Nephron (organoid): ENCODE data around the gene DPH3.
"Not testable (repeated sequence)": the region's sequence is repeated elsewhere in the genome, so short reads cannot be mapped to it uniquely, and the experiment has no call there.

ENCODE experiments used
- H3K27ac Mint-ChIP-seq, 3 experiments: 2 replicates each; pipeline ENCODE4 v1.8.0; 2020; ENCODE audit warnings: mixed read lengths in 3 of 3, mild to moderate bottlenecking in 2 of 3, moderate library complexity in 1 of 3
- H3K27me3 Mint-ChIP-seq: 2 replicates; pipeline ENCODE4 v1.8.0; 2021; ENCODE audit warnings: low read depth, mild to moderate bottlenecking, moderate library complexity, mixed read lengths
- H3K36me3 Mint-ChIP-seq: 2 replicates; pipeline ENCODE4 v1.8.0; 2020; ENCODE audit warnings: low read depth, mixed read lengths
- H3K4me1 Mint-ChIP-seq: 2 replicates; pipeline ENCODE4 v1.8.0; 2020; ENCODE audit warnings: mixed read lengths
- H3K4me3 Mint-ChIP-seq, 3 experiments: 2 replicates each; pipeline ENCODE4 v1.8.0; 2020; ENCODE audit warnings: mild to moderate bottlenecking in 3 of 3, mixed read lengths in 3 of 3, moderate library complexity in 2 of 3
- H3K9me3 Mint-ChIP-seq: 2 replicates; pipeline ENCODE4 v1.8.0; 2020; ENCODE audit warnings: mixed read lengths
- TF ChIP-seq, protein P1 (sequence below), 3 experiments: fragments of 200-600 bp; sonication (generic); IDR thresholded peaks; one replicate each; pipeline ENCODE4 v1.5.0; 2021; ENCODE audit warnings: antibody characterized with exemption in 3 of 3; ENCODE audit not compliant: unreplicated experiment in 3 of 3

Gene DPH3

DNA sequence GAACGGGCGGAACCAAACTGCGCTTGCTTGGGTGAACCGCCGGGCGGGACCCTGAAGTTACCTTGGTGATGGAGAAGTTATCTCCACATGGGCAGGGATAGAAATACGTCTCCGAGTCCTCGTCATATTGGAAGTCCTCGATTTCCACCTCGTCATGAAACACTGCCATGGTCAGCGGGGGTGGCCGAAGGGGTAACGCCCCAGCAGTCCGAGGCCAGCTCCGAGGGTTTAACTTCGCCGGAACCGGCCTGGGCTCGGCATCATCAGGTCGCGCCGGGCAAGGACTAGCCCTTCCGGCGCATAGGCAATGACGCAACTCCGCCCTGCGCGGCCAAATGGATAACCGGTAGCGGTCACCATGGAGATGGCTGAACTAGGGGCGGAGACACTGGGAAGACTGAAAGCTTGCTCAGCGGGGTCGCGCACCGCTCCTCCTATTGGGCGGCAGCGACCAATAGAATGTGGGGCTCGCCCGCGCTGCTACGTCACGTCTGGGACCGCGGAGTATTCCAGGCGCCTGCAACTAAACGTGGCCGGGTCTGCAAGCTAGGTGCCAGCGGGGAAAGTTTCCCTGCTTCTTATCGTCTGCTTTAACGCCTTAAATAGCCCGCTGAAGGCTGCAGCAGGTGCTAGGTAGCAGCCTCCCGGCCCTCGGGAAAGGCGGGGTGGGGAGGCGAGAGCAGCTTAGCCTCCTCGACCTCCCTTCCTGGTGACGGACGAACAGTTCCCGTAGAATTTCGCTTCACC lies at the start of gene DPH3, which contains the start of gene OXNAD1:
Gene DPH3 (minus strand): TSS at position 236 of the 747 bp plus-strand sequence. CDS start 67 bp downstream, at position 169.
Gene OXNAD1 (plus strand): TSS at position 505 of the 747 bp plus-strand sequence. CDS start 5,741 bp downstream, outside the sequence.
- H3K27ac Mint-ChIP-seq: peak within 1 kb of the TSS; percentile 84 to 89 (median 87)
- peak within 1 kb of the TSS; percentile 97 to 99 (median 98) for H3K4me3 Mint-ChIP-seq
- peaks cover 23% of the 10 kb centered on the region for H3K4me1 Mint-ChIP-seq
- no peaks in the 10 kb centered on the region for H3K9me3 Mint-ChIP-seq
- peaks cover 2% of the 10 kb centered on the region for H3K36me3 Mint-ChIP-seq
- H3K27me3 Mint-ChIP-seq: no peaks in the 10 kb centered on the region
- TF ChIP-seq, protein P1, sequence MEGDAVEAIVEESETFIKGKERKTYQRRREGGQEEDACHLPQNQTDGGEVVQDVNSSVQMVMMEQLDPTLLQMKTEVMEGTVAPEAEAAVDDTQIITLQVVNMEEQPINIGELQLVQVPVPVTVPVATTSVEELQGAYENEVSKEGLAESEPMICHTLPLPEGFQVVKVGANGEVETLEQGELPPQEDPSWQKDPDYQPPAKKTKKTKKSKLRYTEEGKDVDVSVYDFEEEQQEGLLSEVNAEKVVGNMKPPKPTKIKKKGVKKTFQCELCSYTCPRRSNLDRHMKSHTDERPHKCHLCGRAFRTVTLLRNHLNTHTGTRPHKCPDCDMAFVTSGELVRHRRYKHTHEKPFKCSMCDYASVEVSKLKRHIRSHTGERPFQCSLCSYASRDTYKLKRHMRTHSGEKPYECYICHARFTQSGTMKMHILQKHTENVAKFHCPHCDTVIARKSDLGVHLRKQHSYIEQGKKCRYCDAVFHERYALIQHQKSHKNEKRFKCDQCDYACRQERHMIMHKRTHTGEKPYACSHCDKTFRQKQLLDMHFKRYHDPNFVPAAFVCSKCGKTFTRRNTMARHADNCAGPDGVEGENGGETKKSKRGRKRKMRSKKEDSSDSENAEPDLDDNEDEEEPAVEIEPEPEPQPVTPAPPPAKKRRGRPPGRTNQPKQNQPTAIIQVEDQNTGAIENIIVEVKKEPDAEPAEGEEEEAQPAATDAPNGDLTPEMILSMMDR (IDR thresholded peaks at IDR 0.05; ENCODE audit: unreplicated experiment in 3 of 3): no peak

DNA sequence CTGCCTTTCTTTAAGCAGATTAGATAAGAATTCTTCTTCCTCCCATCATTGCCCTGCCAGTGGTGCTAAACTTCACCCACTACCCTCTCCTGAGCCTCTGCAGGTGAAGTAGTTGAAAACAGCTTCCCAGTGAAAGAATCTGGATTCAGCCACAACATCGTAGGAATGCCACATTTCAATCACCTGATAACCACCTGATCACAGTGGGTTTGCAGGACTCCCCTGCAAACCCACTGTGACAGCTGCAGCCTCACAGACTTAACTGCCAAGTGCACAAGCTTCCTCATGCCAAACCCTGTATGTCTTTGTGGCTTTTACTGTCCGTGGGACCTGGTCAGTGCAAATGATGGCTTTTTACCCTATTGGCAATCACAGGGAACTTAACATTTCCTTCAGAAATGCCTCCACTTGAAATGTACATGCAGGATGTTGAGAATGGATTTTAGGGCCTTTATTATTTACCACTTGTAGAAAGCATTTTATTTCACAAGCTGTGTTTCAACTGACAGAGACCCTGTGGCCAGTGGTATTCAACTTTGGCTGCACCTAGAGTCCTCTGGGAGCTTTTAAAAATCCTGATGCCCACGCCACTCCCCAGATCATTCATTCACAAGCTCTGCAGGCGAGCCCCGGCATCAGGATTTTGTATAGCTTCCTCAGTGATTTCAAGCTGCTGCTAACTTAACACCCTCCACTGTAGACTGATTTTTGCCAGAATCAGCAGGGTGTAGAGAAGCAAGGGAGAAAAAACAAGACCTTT lies 49.3 kb upstream of the DPH3 start:
- Mint-ChIP-seq H3K27me3 (no peaks in the 10 kb centered on the region), H3K27ac (no peak overlapping the region), H3K4me1 (peaks cover 8% of the 10 kb centered on the region), H3K9me3 (no peaks in the 10 kb centered on the region), H3K4me3 (no peak overlapping the region), H3K36me3 (peaks cover 39% of the 10 kb centered on the region)
- TF ChIP-seq, protein P1 (IDR thresholded peaks at IDR 0.05; ENCODE audit: unreplicated experiment in 3 of 3): no peak

DNA sequence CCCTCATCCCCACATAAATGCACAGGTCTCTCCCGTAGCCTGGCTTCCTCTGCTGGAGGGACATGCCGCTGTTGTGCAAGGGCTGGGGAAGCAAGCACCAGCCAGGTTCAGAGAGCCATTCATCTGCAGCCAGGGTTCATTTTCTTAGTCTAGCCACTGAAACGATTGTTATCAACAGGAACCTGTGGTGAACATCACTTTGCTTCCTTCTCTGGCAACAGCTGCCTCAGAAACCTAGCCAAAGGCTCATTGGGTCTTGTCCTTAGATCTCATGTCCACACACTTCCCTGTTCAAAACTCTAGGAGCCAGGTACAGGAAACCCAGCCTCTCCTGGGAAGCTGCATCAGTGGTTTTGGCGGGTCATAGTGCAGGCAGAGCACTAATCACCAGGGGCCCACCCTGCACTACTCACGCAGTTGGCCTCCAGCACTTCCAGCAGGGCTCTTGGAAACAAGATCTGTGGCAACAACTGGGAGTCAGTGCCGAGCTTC lies 47.3 kb upstream of the DPH3 start:
- TF ChIP-seq, protein P1 (IDR thresholded peaks at IDR 0.05; ENCODE audit: unreplicated experiment in 3 of 3): no peak
- H3K27me3 Mint-ChIP-seq: no peaks in the 10 kb centered on the region
- no peaks in the 10 kb centered on the region for H3K9me3 Mint-ChIP-seq
- H3K27ac Mint-ChIP-seq: no peak overlapping the region
- peaks cover 8% of the 10 kb centered on the region for H3K4me1 Mint-ChIP-seq
- peaks cover 53% of the 10 kb centered on the region for H3K36me3 Mint-ChIP-seq
- H3K4me3 Mint-ChIP-seq: no peak overlapping the region

DNA sequence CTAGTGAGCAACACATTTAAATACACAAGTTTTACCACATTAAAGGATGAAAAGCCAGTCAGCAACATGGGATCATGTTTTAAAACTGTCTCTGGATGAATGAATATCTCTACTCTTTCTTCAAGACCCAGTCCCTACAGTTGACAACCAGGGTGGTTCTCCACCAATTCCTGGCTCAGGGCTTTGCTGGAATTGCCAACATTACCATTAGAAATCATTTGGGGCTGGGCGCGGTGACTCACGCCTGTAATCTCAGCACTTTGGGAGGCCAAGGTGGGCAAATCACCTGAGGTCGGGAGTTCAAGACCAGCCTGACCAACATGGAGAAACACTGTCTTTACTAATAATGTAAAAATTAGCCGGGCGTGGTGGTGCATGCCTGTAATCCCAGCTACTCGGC lies 45.7 kb upstream of the DPH3 start:
- H3K27me3 Mint-ChIP-seq, H3K4me3 Mint-ChIP-seq, H3K4me1 Mint-ChIP-seq, H3K27ac Mint-ChIP-seq, H3K9me3 Mint-ChIP-seq: not testable (repeated sequence)
- H3K36me3 Mint-ChIP-seq: peaks cover 53% of the 10 kb centered on the region

DNA sequence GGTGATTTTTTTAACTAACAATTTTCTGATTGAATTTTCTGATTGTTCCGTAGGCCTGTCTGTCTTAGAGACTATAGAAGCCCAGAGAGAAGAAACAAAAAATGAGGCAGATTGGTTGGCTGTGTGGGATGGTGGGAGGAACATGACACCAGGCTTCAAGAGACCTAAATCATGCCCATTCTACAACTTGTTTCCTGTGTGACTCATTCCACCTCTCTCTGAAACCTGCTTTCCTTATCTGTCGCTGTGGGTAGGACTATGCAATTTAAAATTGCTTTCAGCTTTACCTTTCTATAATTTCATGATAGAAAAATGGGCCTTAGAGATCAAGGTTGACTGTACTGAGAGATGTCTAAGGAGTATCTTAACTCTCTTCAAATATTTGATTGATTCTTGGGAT lies 44.8 kb upstream of the DPH3 start:
- Mint-ChIP-seq H3K27ac (no peak overlapping the region), H3K4me3 (no peak overlapping the region), H3K4me1 (peaks cover 8% of the 10 kb centered on the region), H3K27me3 (no peaks in the 10 kb centered on the region), H3K9me3 (no peaks in the 10 kb centered on the region), H3K36me3 (peaks cover 58% of the 10 kb centered on the region)
- TF ChIP-seq, protein P1 (IDR thresholded peaks at IDR 0.05; ENCODE audit: unreplicated experiment in 3 of 3): no peak

DNA sequence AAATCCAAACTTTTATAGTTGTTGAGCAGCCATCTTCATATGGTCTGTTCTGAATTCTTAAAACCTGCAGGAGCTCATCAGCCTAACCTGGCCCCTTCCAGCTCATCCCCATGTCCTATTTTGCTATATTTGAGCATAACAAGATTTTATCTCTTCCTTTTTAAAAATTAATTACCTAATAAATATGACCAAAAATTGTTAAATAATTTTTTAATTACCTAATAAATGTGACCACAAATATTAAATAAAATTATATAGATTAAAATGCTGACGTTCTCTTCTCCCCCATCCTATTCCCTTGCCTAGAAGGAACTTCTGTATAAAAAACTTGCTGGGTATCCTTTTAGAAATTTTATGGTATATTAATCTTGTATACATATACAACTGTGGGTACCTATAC lies 44.0 kb upstream of the DPH3 start:
- Mint-ChIP-seq H3K4me1 (peaks cover 8% of the 10 kb centered on the region), H3K9me3 (no peaks in the 10 kb centered on the region)

More for the DNA sequence above, 44.0 kb upstream of the DPH3 start:
- H3K27me3 Mint-ChIP-seq: no peaks in the 10 kb centered on the region
- TF ChIP-seq, protein P1 (IDR thresholded peaks at IDR 0.05; ENCODE audit: unreplicated experiment in 3 of 3): no peak
- no peak overlapping the region for H3K4me3 Mint-ChIP-seq
- no peak overlapping the region for H3K27ac Mint-ChIP-seq
- H3K36me3 Mint-ChIP-seq: peaks cover 63% of the 10 kb centered on the region
